ENCODE measurements around the gene RPS18.

DNA sequence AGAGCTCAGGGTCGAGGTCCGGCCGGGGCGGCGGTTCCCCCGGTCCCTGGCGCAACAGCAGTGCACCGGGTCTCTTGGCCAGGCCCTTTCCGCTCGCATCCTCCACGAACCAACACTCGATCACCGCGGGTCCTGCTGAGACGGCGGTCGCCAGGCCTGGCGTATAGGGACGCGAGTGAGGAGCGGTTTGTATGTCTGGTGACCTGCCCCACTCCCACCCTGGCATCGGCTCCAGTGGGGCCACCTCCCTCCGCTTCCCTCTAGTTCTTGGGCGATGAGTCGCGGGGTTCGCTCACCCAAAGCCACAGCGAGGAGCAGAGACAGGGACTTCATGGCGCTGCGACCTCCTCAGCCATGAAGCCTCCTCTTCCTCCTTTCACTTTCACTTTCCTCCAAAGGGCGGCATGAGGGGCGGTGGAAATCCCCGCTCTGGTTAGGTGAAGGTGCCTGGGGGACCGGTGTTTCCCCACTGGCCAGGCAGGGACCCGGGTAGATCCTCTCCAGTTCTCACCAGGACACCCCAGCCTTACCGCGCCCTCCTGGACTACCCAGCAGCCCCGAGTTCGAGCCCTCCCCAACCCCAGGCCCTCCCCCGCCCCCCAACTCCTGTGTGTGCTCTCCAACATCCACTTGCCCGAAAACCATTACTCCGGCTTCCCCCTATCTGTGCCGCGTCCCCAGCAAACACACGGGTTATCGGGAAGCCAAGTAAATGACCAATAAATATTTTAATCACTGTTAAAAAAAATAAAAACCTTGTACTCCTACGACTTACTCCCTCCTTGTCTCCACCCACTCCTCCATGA is 42.0 kb downstream of the RPS18 start, which contains the start of gene TAPBP:
- TF ChIP-seq CTCF (IDR thresholded peaks at IDR 0.05; ENCODE audit: insufficient read depth, low read length, poor library complexity, severe bottlenecking) (no peak), EZH2phosphoT487 (conservative IDR thresholded peaks at IDR 0.05; ENCODE audit: low read length) (no peak)

Measured in SU-DHL-6 (cell line).